CD14-positive monocyte (primary cell): Measurements from ENCODE around the gene CDK5RAP3. TPM values are rescaled to one million over a fixed set of nuclear protein-coding genes. Genes with fewer than 3 reads are reported as not detected.

Source experiments
- DNase-seq, 3 donors: peaks; one replicate each; pipeline ENCODE4 v3.0.0-alpha.2; 2011 to 2022
- H2AFZ ChIP-seq: 2 replicates; pipeline ENCODE4 v1.6.0; 2012; ENCODE audit warnings: mild to moderate bottlenecking, low read depth, low read length, inconsistent platforms; ENCODE audit not compliant: insufficient read depth, poor library complexity, severe bottlenecking
- H3K27ac ChIP-seq, 2 donors: 1 replicate in 1 of 2; 2 replicates in 1 of 2; pipeline ENCODE4 v1.5.1; 2012 to 2013; ENCODE audit warnings: low read length in 2 of 2, control low read depth in 1 of 2, inconsistent platforms in 1 of 2, low read depth in 1 of 2, mild to moderate bottlenecking in 1 of 2
- H3K27me3 ChIP-seq, 2 donors: one replicate each; pipeline versions ENCODE4 v1.6.0 to v1.6.1; 2011 to 2013; ENCODE audit warnings: low read length in 2 of 2; ENCODE audit not compliant: control insufficient read depth in 2 of 2, insufficient read depth in 2 of 2
- H3K36me3 ChIP-seq, 2 donors: replicated peaks in 1 of 2; 1 replicate in 1 of 2; 2 replicates in 1 of 2; pipeline versions ENCODE4 v1.5.1 to v1.6.1; 2012 to 2013; ENCODE audit warnings: low read length in 2 of 2, control low read depth in 1 of 2, inconsistent platforms in 1 of 2, mild to moderate bottlenecking in 1 of 2; ENCODE audit not compliant: insufficient read depth in 2 of 2, control insufficient read depth in 1 of 2
- H3K4me1 ChIP-seq, 2 donors: 1 replicate in 1 of 2; 2 replicates in 1 of 2; pipeline versions ENCODE4 v1.5.1 to v1.6.1; 2012 to 2013; ENCODE audit warnings: low read length in 2 of 2, control low read depth in 1 of 2, inconsistent platforms in 1 of 2, mild to moderate bottlenecking in 1 of 2, moderate library complexity in 1 of 2; ENCODE audit not compliant: insufficient read depth in 2 of 2, control insufficient read depth in 1 of 2
- H3K4me2 ChIP-seq: replicated peaks from 2 replicates; pipeline ENCODE3; 2012; ENCODE audit warnings: low read length, moderate library complexity, mild to moderate bottlenecking; ENCODE audit not compliant: poor library complexity, severe bottlenecking; ENCODE audit errors: extremely low read depth
- H3K4me3 ChIP-seq, 3 experiments: fragments of 200-600 bp in 1 of 3; sonication (generic) in 1 of 3; replicated peaks in 1 of 3; 1 replicate in 2 of 3; 2 replicates in 1 of 3; pipeline ENCODE4 v1.5.1; 2011 to 2013; ENCODE audit warnings: low read length in 3 of 3, mild to moderate bottlenecking in 3 of 3, control low read depth in 2 of 3, low read depth in 2 of 3, inconsistent platforms in 1 of 3, moderate library complexity in 1 of 3
- H3K79me2 ChIP-seq: 2 replicates; pipeline ENCODE4 v1.6.0; 2012; ENCODE audit warnings: mild to moderate bottlenecking, control low read depth, inconsistent platforms, low read length, moderate library complexity; ENCODE audit not compliant: insufficient read depth
- H3K9ac ChIP-seq: 2 replicates; pipeline ENCODE4 v1.6.0; 2017; ENCODE audit warnings: low read length, mild to moderate bottlenecking; ENCODE audit not compliant: insufficient read depth, poor library complexity, severe bottlenecking
- H3K9me3 ChIP-seq, 2 donors: replicated peaks in 1 of 2; 1 replicate in 1 of 2; 2 replicates in 1 of 2; pipeline versions ENCODE4 v1.5.1 to v1.6.1; 2012 to 2013; ENCODE audit warnings: low read length in 2 of 2, control low read depth in 1 of 2; ENCODE audit not compliant: control insufficient read depth in 1 of 2, insufficient read depth in 1 of 2
- H4K20me1 ChIP-seq: 2 replicates; pipeline ENCODE4 v1.6.0; 2012; ENCODE audit warnings: mild to moderate bottlenecking, low read length, control low read depth, moderate library complexity; ENCODE audit not compliant: insufficient read depth
- H3K27ac Mint-ChIP-seq, 7 donors: one replicate each; pipeline ENCODE4 v1.8.0; 2020; ENCODE audit warnings: mild to moderate bottlenecking in 7 of 7, mixed read lengths in 7 of 7, moderate library complexity in 6 of 7, inconsistent platforms in 2 of 7
- H3K27me3 Mint-ChIP-seq, 3 donors: one replicate each; pipeline ENCODE4 v1.8.0; 2021 to 2022; ENCODE audit warnings: low read depth in 3 of 3, mild to moderate bottlenecking in 3 of 3, mixed read lengths in 3 of 3, moderate library complexity in 3 of 3, inconsistent platforms in 1 of 3
- H3K36me3 Mint-ChIP-seq, 2 donors: one replicate each; pipeline ENCODE4 v1.8.0; 2020; ENCODE audit warnings: mixed read lengths in 2 of 2, inconsistent platforms in 1 of 2, mild to moderate bottlenecking in 1 of 2
- H3K4me1 Mint-ChIP-seq: one replicate; pipeline ENCODE4 v1.8.0; 2020; ENCODE audit warnings: mild to moderate bottlenecking, mixed read lengths
- H3K4me3 Mint-ChIP-seq, 2 donors: one replicate each; pipeline ENCODE4 v1.8.0; 2020; ENCODE audit warnings: mild to moderate bottlenecking in 2 of 2, mixed read lengths in 2 of 2, moderate library complexity in 1 of 2
- H3K9me3 Mint-ChIP-seq, 7 donors: one replicate each; pipeline ENCODE4 v1.8.0; 2020 to 2022; ENCODE audit warnings: mixed read lengths in 7 of 7, mild to moderate bottlenecking in 6 of 7, moderate library complexity in 6 of 7, inconsistent platforms in 2 of 7
- CTCF ChIP-seq: fragments of 200-600 bp; IDR thresholded peaks from one replicate; pipeline ENCODE4 v1.8.0; 2022; ENCODE audit warnings: antibody characterized with exemption, mild to moderate bottlenecking
- WGBS: methylation state at CpG from one replicate; pipeline ENCODE4 v1.1.5; 2013; ENCODE audit warnings: missing lambda C conversion rate; ENCODE audit not compliant: insufficient coverage; 5-methylcytosine and 5-hydroxymethylcytosine counted together
- intact Hi-C, 2 donors: fragments of 100-400 bp; cut with micrococcal nuclease; formaldehyde crosslinking; loops; one replicate each; pipeline versions ENCODE4 v1.15.0 to v1.15.1; 2023
- polyA plus RNA-seq, 3 donors: library from polyadenylated mRNA; depleted of rRNA in 1 of 3; unstranded in 2 of 3; stranded (reverse) in 1 of 3; fragments of 300-500 nt in 2 of 3; fragments of >200 nt in 1 of 3; fragmentation: Illumina TruSeq in 2 of 3; gene quantifications; 1 replicate in 2 of 3; 2 replicates in 1 of 3; pipeline ENCODE4 v1.2.3, GENCODE V29; 2012 to 2021

CDK5RAP3 gene
- polyA plus RNA-seq, 3 donors, result 86.1 to 782 (median 94.4) TPM

GRCh38 chr17:47924785-47925677, 45.9 kb upstream of the CDK5RAP3 start:
- no peak for TF ChIP-seq CTCF
- H3K9me3 Mint-ChIP-seq, result peaks cover 0 to 2% (median 0%) of the 10 kb centered on the region in 7 donors

GRCh38 chr17:47925678-47925988, 45.3 kb upstream of the CDK5RAP3 start:
- H2AFZ ChIP-seq, result no peak overlapping the region
- H3K4me3 ChIP-seq, result no peak overlapping the region
- intact Hi-C loops, result no loop called here
- H3K9me3 Mint-ChIP-seq, result peaks cover 0 to 2% (median 0%) of the 10 kb centered on the region in 7 donors
- peaks cover 88 to 94% of the 10 kb centered on the region in 2 donors for H3K36me3 Mint-ChIP-seq
- peaks cover 3% of the 10 kb centered on the region for H3K4me1 Mint-ChIP-seq
- H3K79me2 ChIP-seq, result no peaks in the 10 kb centered on the region
- WGBS, result no CpG with 5 or more reads among the region's 3 CpGs
- H3K9ac ChIP-seq, result no peak overlapping the region
- no peak for DNase-seq
- no peak overlapping the region for H3K27ac ChIP-seq
- no peak overlapping the region for H3K27ac Mint-ChIP-seq
- no peaks in the 10 kb centered on the region for H3K27me3 ChIP-seq
- peaks cover 76 to 100% of the 10 kb centered on the region in 2 donors for H3K36me3 ChIP-seq
- no peaks in the 10 kb centered on the region for H4K20me1 ChIP-seq
- H3K4me1 ChIP-seq, result no peaks in the 10 kb centered on the region
- H3K4me3 Mint-ChIP-seq, result no peak overlapping the region
- no peak overlapping the region for H3K4me2 ChIP-seq
- peaks cover 0 to 4% (median 2%) of the 10 kb centered on the region in 3 donors for H3K27me3 Mint-ChIP-seq
- no peaks in the 10 kb centered on the region for H3K9me3 ChIP-seq
- no peak for TF ChIP-seq CTCF

More at GRCh38 chr17:47924785-47925677, 45.9 kb upstream of the CDK5RAP3 start:
- DNase-seq, result no peak
- no peak overlapping the region for H3K9ac ChIP-seq
- no peaks in the 10 kb centered on the region for H3K79me2 ChIP-seq
- H2AFZ ChIP-seq, result no peak overlapping the region
- no peaks in the 10 kb centered on the region for H3K27me3 ChIP-seq
- Mint-ChIP-seq H3K4me1 (peaks cover 3% of the 10 kb centered on the region), H3K36me3 (peaks cover 83 to 95% of the 10 kb centered on the region in 2 donors), H3K27me3 (peaks cover 0 to 4% (median 2%) of the 10 kb centered on the region in 3 donors), H3K27ac (peak overlapping the region in 1 of 7 donors; percentile 44), H3K4me3 (no peak overlapping the region)
- intact Hi-C loops, result no loop called here
- no peak overlapping the region for H3K4me3 ChIP-seq
- WGBS, result 91% methylated on average over 17 of the region's 23 CpGs
- H3K36me3 ChIP-seq, result peaks cover 71 to 94% of the 10 kb centered on the region in 2 donors
- no peak overlapping the region for H3K4me2 ChIP-seq
- H4K20me1 ChIP-seq, result no peaks in the 10 kb centered on the region
- H3K9me3 ChIP-seq, result no peaks in the 10 kb centered on the region
- no peak overlapping the region for H3K27ac ChIP-seq
- no peaks in the 10 kb centered on the region for H3K4me1 ChIP-seq
